Osteocyte (in vitro differentiated cells): ENCODE data around the gene RAB43. TPM values are rescaled to one million over a fixed set of nuclear protein-coding genes. Genes with fewer than 3 reads are reported as not detected.

Experiments used
- DNase-seq: peaks from one replicate; pipeline ENCODE4 v3.0.0; 2021; ENCODE audit warnings: mixed read lengths; ENCODE audit not compliant: unreplicated experiment; ENCODE audit errors: extremely low spot score
- H3K27ac Mint-ChIP-seq: one replicate; pipeline ENCODE4 v1.8.0; 2021; ENCODE audit warnings: mild to moderate bottlenecking, mixed read lengths; ENCODE audit not compliant: unreplicated experiment
- H3K27me3 Mint-ChIP-seq: one replicate; pipeline ENCODE4 v1.8.0; 2021; ENCODE audit warnings: mixed read lengths; ENCODE audit not compliant: unreplicated experiment
- H3K36me3 Mint-ChIP-seq: one replicate; pipeline ENCODE4 v1.8.0; 2021; ENCODE audit warnings: mixed read lengths; ENCODE audit not compliant: unreplicated experiment
- H3K4me1 Mint-ChIP-seq: one replicate; pipeline ENCODE4 v1.8.0; 2021; ENCODE audit warnings: mixed read lengths; ENCODE audit not compliant: unreplicated experiment
- H3K4me3 Mint-ChIP-seq: one replicate; pipeline ENCODE4 v1.8.0; 2021; ENCODE audit warnings: mild to moderate bottlenecking, moderate library complexity, mixed read lengths; ENCODE audit not compliant: unreplicated experiment
- H3K9me3 Mint-ChIP-seq: one replicate; pipeline ENCODE4 v1.8.0; 2021; ENCODE audit warnings: mixed read lengths; ENCODE audit not compliant: unreplicated experiment
- CTCF ChIP-seq: fragments of 200-600 bp; sonication (generic); IDR thresholded peaks from 2 replicates; pipeline ENCODE4 v1.5.0; 2021; ENCODE audit warnings: antibody characterized with exemption, mild to moderate bottlenecking, moderate library complexity
- total RNA-seq: library from RNA; stranded (reverse); gene quantifications from 2 replicates; pipeline ENCODE4 v1.2.1, GENCODE V29; 2021

RAB43 gene
- total RNA-seq, 1 donor from 2014 or later, result 23.2 TPM

GRCh38 chr3:129046037-129046731 is 75.4 kb downstream of the RAB43 start:
- H3K4me1 Mint-ChIP-seq, result no peaks in the 10 kb centered on the region
- H3K27me3 Mint-ChIP-seq, result peaks cover 30% of the 10 kb centered on the region
- no peak for DNase-seq
- no peak overlapping the region for H3K4me3 Mint-ChIP-seq
- no peak overlapping the region for H3K27ac Mint-ChIP-seq
- H3K36me3 Mint-ChIP-seq, result no peaks in the 10 kb centered on the region
- H3K9me3 Mint-ChIP-seq, result peaks cover 11% of the 10 kb centered on the region
- TF ChIP-seq CTCF, result no peak

- TF ChIP-seq CTCF, result no peak
- no peak overlapping the region for H3K4me3 Mint-ChIP-seq
Measured at GRCh38 chr3:129045675-129046036, 75.9 kb downstream of the RAB43 start.

GRCh38 chr3:129040579-129041300 is 80.9 kb downstream of the RAB43 start:
- no peaks in the 10 kb centered on the region for H3K36me3 Mint-ChIP-seq
- TF ChIP-seq CTCF, result no peak
- H3K9me3 Mint-ChIP-seq, result peaks cover 5% of the 10 kb centered on the region
- H3K4me3 Mint-ChIP-seq, result no peak overlapping the region
- peaks cover 22% of the 10 kb centered on the region for H3K27me3 Mint-ChIP-seq
- peaks cover 13% of the 10 kb centered on the region for H3K4me1 Mint-ChIP-seq
- no peak for DNase-seq
- no peak overlapping the region for H3K27ac Mint-ChIP-seq

More at GRCh38 chr3:129045675-129046036, 75.9 kb downstream of the RAB43 start:
- H3K36me3 Mint-ChIP-seq, result no peaks in the 10 kb centered on the region
- H3K4me1 Mint-ChIP-seq, result no peaks in the 10 kb centered on the region
- H3K27me3 Mint-ChIP-seq, result peaks cover 30% of the 10 kb centered on the region
- H3K9me3 Mint-ChIP-seq, result peaks cover 11% of the 10 kb centered on the region
- no peak overlapping the region for H3K27ac Mint-ChIP-seq
- DNase-seq, result no peak

- no peak for TF ChIP-seq CTCF
- DNase-seq, result no peak
- no peaks in the 10 kb centered on the region for H3K36me3 Mint-ChIP-seq
- peaks cover 25% of the 10 kb centered on the region for H3K27me3 Mint-ChIP-seq
- H3K9me3 Mint-ChIP-seq, result peaks cover 5% of the 10 kb centered on the region
- no peak overlapping the region for H3K4me3 Mint-ChIP-seq
- H3K4me1 Mint-ChIP-seq, result peaks cover 13% of the 10 kb centered on the region
- no peak overlapping the region for H3K27ac Mint-ChIP-seq
Measured at GRCh38 chr3:129040039-129040336, 81.6 kb downstream of the RAB43 start.

- Mint-ChIP-seq H3K4me1 (peaks cover 13% of the 10 kb centered on the region), H3K4me3 (no peak overlapping the region), H3K36me3 (no peaks in the 10 kb centered on the region), H3K27me3 (peaks cover 25% of the 10 kb centered on the region), H3K27ac (no peak overlapping the region), H3K9me3 (peaks cover under 1% of the 10 kb centered on the region)
- TF ChIP-seq CTCF, result no peak
- DNase-seq, result no peak
Measured at GRCh38 chr3:129039271-129040038, 82.1 kb downstream of the RAB43 start.
